Liver (tissue), 3 donors: ENCODE results near the gene ATXN7L3.

Source experiments
- TAF1 ChIP-seq: conservative IDR thresholded peaks from 2 replicates; pipeline ENCODE4 v1.6.1; 2016; ENCODE audit warnings: antibody characterized with exemption, mild to moderate bottlenecking
- ZBTB33 ChIP-seq: IDR thresholded peaks from 2 replicates; pipeline ENCODE4 v1.6.1; 2016; ENCODE audit warnings: antibody characterized with exemption
- TF ChIP-seq, protein P1 (sequence below): fragments of 150-350 bp; IDR thresholded peaks from 2 replicates; pipeline ENCODE4 v1.5.1; 2017; ENCODE audit warnings: improper control_type of control experiment, low read depth, low read length; ENCODE audit not compliant: missing input control
- TF ChIP-seq, protein P2 (sequence below): IDR thresholded peaks from 2 replicates; pipeline ENCODE4 v1.6.1; 2016; ENCODE audit warnings: antibody characterized with exemption, mild to moderate bottlenecking
- donor health status: healthy.
- donor health status: healthy.

DNA sequence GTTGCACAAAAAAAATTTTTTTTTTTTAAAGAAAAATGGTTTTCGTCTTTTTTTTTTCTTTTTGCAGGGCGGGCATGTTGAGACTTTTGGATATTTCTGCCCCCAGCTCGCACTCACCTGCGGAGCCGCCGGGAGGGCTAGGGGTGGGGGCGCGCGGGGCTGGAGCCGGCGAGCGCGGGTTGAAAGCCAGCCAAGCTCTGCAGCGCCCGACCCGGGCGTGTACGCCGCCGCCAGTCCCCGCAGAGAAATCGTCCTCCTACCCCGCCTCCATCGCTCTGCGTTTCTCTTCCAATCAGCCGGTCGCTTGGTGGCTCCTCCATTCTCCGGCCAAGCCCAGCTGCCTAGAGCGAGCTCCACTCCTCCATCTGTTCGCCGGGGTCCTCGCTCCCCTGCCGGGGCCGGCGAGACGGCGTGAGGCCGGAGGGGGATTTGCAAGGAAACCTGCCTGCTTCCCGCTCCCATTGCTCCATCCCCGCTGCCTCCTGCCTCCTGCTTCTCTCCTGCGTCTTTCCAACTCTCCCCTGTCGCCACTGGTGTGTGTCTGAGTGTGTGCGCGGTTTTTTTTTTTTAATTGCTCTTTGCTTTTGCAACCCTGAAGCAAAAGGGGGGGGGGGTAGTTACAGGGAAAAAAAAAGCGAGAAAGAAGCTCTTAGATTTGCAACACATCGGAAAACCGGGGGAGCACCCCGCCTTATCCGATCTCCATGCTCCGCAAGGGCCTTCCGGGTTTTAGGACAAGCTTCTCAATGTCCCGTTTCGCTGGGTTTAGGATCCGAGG, 21.6 kb upstream of the ATXN7L3 start:
- TF ChIP-seq, protein P1, sequence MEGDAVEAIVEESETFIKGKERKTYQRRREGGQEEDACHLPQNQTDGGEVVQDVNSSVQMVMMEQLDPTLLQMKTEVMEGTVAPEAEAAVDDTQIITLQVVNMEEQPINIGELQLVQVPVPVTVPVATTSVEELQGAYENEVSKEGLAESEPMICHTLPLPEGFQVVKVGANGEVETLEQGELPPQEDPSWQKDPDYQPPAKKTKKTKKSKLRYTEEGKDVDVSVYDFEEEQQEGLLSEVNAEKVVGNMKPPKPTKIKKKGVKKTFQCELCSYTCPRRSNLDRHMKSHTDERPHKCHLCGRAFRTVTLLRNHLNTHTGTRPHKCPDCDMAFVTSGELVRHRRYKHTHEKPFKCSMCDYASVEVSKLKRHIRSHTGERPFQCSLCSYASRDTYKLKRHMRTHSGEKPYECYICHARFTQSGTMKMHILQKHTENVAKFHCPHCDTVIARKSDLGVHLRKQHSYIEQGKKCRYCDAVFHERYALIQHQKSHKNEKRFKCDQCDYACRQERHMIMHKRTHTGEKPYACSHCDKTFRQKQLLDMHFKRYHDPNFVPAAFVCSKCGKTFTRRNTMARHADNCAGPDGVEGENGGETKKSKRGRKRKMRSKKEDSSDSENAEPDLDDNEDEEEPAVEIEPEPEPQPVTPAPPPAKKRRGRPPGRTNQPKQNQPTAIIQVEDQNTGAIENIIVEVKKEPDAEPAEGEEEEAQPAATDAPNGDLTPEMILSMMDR, result no peak
- TF ChIP-seq TAF1 (no peak), ZBTB33 (no peak)
- TF ChIP-seq, protein P2, sequence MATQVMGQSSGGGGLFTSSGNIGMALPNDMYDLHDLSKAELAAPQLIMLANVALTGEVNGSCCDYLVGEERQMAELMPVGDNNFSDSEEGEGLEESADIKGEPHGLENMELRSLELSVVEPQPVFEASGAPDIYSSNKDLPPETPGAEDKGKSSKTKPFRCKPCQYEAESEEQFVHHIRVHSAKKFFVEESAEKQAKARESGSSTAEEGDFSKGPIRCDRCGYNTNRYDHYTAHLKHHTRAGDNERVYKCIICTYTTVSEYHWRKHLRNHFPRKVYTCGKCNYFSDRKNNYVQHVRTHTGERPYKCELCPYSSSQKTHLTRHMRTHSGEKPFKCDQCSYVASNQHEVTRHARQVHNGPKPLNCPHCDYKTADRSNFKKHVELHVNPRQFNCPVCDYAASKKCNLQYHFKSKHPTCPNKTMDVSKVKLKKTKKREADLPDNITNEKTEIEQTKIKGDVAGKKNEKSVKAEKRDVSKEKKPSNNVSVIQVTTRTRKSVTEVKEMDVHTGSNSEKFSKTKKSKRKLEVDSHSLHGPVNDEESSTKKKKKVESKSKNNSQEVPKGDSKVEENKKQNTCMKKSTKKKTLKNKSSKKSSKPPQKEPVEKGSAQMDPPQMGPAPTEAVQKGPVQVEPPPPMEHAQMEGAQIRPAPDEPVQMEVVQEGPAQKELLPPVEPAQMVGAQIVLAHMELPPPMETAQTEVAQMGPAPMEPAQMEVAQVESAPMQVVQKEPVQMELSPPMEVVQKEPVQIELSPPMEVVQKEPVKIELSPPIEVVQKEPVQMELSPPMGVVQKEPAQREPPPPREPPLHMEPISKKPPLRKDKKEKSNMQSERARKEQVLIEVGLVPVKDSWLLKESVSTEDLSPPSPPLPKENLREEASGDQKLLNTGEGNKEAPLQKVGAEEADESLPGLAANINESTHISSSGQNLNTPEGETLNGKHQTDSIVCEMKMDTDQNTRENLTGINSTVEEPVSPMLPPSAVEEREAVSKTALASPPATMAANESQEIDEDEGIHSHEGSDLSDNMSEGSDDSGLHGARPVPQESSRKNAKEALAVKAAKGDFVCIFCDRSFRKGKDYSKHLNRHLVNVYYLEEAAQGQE, result no peak
